IPS DF 4.7 (cell line): Measurements from ENCODE around the gene RBM17.
"Not testable (repeated sequence)": the region's sequence is repeated elsewhere in the genome, so short reads cannot be mapped to it uniquely, and the experiment has no call there.

Experiments used
- DNase-seq: peaks from one replicate; pipeline ENCODE4 v3.0.0-alpha.2; 2013; ENCODE audit warnings: low spot score; ENCODE audit errors: extremely low read depth

RBM17 gene

GRCh38 chr10:6055929-6056328 lies 32.9 kb upstream of the RBM17 start:
- DNase-seq: no peak

- no peak for DNase-seq
Measured at GRCh38 chr10:6056411-6057135, 32.3 kb upstream of the RBM17 start.

GRCh38 chr10:6058682-6059475 lies 30.0 kb upstream of the RBM17 start:
- DNase-seq: no peak

GRCh38 chr10:6059506-6059905 lies 29.3 kb upstream of the RBM17 start:
- no peak for DNase-seq

GRCh38 chr10:6061056-6061455 lies 27.8 kb upstream of the RBM17 start:
- no peak for DNase-seq

- no peak for DNase-seq
Measured at GRCh38 chr10:6062101-6062771, 26.6 kb upstream of the RBM17 start, which contains the start of gene IL2RA. Gene IL2RA (minus strand): TSS chr10:6062367. CDS start chr10:6062151, 216 bp downstream.

GRCh38 chr10:6064119-6064518 lies 24.7 kb upstream of the RBM17 start:
- DNase-seq: no peak

GRCh38 chr10:6064726-6065125 lies 24.1 kb upstream of the RBM17 start:
- DNase-seq: not testable (repeated sequence)

GRCh38 chr10:6065406-6065805 lies 23.4 kb upstream of the RBM17 start:
- DNase-seq: no peak

- DNase-seq: no peak
Measured at GRCh38 chr10:6065835-6066234, 23.0 kb upstream of the RBM17 start.

- DNase-seq: no peak
Measured at GRCh38 chr10:6067457-6067856, 21.4 kb upstream of the RBM17 start.

- DNase-seq: no peak
Measured at GRCh38 chr10:6068006-6068405, 20.8 kb upstream of the RBM17 start.

GRCh38 chr10:6068422-6068821 lies 20.4 kb upstream of the RBM17 start:
- DNase-seq: no peak

GRCh38 chr10:6069081-6069931 lies 19.5 kb upstream of the RBM17 start:
- DNase-seq: no peak

GRCh38 chr10:6070660-6071059 lies 18.2 kb upstream of the RBM17 start:
- DNase-seq: no peak

- DNase-seq: no peak
Measured at GRCh38 chr10:6071181-6072175, 17.4 kb upstream of the RBM17 start.

- no peak for DNase-seq
Measured at GRCh38 chr10:6072215-6072934, 16.5 kb upstream of the RBM17 start.

GRCh38 chr10:6074489-6075301 lies 14.1 kb upstream of the RBM17 start:
- DNase-seq: no peak
